HG03066 (cell line): ENCODE data around the gene PLAU.
"Not testable (repeated sequence)": the region's sequence is repeated elsewhere in the genome, so short reads cannot be mapped to it uniquely, and the experiment has no call there.

Experiments used
- ATAC-seq: cut with Tn5 transposase; IDR thresholded peaks from one replicate; pipeline ENCODE4 v1.9.1; 2021; ENCODE audit warnings: low read depth; ENCODE audit not compliant: unreplicated experiment

Gene PLAU

DNA sequence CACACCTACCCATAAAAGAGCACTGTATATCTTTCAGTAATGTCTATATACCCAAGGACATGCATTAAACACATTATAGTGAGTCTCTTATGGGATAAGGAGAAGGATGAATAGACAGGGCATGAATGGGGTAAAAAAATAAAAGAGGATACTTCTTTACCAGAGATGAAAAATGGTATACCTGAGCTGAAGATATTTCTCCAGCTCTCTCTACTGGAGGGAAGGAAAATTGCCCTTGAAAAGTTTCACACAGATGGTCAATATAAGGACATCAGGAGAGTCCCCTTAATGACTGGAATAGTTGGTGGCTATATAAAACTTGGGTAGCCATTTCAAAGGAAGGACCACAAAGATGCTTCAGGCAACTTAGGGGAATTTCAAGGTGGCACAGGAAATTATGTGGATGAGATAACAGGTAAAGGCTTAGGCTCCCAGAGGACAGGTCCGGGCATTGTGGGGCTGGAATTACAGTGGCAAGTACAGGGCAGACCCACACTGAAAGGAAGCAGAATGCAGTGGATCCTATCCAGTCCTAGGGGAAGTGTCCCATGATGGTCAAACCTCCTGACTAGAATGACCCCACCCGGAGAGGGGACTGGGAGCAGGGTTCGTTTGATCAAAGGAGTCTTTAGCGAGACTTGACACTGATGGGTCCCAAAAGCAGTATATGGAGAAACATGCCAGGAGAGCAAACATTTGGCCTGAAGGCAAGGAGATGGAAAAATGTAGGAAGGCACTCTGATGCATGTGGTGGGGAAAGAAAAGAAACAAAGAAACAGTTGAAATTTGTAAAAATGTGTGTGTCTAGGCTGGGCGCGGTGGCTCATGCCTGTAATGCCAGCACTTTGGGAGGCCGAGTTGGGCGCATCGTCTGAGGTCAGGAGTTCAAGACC, 35.6 kb downstream of the PLAU start:
- ATAC-seq, result no peak

DNA sequence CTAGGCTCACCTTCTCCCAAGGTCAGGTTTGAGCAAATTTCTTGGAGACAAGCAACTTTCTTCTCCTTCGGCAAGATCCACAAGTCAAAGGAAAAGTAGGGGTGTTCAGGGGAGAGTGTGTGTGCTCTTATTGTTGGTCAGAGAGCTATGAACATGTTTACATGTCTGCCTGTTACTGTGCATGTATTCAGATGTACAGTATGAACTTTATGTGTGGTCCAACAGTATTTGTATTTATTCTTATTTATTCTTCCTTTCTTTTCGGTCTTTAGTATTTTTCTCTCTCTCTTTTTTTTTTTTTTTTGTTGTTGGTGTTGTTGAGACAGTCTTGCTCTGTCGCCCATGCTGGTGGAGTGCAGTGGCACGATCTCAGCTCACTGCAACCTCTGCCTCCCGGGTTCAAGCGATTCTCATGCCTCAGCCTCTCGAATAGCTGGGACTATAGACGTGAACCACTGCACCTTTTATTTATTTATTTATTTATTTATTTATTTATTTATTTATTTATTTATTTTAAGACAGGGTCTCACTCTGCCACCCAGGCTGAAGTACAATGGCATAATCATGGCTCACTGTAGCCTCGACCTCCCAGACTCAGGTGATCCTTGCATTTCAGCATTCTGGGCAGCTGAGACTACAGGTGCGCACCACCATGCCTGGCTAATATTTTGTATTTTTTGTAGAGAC, 38.2 kb downstream of the PLAU start:
- no peak for ATAC-seq

DNA sequence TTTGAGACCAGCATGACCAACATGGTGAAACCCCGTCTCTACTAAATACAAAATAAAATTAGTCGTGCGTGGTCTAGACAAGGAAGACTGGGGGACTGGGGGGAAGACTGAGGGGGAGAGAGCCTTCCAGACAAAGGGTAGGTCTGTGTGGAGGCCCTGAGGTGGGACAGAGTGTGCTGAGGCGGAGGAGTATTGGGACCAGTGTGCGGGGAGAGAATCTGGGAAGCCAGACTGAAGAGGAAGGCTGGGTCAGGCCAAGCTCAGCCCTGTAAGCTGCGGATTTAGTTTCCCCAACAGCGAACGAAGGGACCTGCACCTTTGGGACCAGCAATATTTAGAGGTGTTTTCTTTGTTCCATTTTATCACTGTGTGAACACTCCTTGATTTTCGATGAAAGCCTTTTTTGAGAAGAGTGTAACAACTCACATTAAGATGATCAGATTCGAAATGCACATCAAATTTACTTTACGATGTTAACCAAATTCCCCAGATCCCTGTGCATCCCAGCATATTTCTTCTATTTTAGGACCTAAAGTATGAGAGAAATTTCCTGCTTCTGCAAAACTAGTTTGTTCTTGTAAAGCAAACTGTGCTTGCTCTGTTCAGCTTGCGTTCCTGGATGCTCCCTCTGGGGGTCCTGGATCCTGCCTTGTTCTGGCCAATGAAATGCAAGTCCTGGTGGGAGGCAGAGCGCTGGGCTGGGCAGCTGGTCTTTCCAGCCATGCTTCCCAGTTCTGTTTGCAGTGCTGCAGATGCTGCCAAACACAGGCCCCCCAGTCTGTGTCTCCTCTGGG, 39.4 kb downstream of the PLAU start:
- no peak for ATAC-seq

DNA sequence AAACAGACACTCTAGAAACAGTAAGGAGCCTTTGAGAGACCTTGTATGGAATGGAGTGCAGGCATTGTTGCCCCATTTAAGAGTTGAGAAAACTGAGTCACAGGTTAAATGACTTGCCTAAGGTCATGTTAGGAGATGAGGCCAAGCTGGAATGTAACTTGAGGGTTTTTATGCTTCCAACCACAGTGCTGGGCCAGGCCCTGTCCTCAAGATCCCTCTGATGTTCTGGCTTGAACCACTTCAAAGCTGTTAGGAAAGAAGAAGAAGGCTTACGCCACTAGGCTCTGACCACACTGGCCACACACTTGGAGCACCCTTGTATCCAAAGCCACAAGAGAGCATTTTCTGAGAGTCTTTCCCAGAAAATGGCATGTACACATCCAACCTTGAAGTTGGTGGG, 42.7 kb downstream of the PLAU start:
- ATAC-seq, result no peak

DNA sequence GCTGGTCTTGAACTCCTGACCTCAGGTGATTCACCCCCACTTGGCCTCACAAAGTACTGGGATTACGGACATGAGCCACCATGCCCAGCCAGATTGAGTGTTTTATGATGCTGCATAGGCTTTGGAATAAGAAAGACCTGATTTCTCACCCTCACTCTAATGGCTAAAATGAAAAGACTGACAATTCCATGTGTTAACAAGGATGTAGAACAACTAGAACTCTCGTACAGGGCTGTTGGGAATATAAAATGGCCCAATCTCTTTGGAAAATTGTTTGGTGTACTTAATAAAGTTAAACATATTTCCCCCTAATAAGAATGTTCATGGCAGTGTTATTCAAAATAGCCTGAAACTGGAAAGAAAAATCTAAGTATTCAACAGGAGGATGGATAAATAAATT, 43.8 kb downstream of the PLAU start:
- ATAC-seq, result no peak

DNA sequence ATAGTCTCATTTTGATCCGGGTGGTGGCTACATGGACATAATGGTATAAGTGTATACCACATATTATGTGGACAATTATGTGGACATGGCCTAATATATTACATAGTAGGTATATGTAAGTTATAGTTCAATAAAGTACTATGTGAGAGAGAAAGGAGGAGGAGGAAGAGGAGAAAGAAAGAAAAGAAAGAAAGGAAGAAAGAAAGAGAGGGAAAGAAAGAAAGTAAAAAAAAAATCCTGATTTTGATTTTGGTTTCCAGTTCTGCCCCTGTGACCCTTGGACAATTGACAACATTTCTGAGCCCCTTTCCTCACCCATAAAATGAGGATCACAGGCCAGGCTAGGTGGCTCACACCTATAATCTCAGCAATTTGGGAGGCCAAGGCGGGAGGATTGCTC, 44.8 kb downstream of the PLAU start:
- ATAC-seq, result no peak

DNA sequence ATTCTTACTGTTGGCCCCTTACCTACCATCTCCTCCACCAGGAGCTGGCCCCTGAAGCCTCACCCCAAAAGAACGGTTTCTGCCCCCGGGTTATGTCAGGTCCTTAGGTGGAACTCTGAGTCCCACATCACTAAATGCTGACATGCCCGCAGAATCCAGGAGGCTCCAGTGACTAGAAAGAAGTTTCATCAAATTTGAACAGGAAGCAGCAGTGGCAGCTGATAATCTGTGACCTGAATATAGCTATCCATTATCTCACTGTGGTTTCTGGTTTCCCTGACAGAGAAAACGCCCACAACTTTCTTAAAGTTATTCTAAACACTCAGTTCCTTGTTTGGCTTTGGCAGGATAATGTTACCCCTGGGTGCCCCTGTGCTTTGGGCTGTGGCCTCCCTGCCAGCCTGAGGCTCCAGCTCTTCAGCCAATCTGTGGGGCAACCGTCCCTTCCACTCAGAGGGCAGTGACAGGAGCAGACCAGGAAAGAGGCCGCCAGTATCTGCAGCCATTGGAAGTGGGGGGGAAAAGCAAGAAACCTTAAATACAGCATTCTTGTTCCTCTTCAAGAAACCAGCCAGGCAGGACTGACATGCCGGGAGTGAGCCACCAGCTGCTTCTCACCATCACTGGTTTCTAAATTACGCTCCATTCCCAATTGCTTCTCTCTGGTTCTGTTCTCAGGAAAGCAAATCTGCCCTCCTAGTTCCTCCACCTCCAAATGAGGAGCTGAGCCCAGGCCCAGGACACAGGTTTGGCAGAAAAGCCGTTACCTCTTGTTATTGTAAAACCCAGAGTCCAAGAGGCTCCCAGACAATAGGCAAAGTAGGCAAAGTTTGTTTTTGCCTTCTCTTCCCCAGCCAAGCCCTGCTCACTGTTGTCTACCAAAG, 45.8 kb downstream of the PLAU start:
- ATAC-seq, result peak; percentile 39

DNA sequence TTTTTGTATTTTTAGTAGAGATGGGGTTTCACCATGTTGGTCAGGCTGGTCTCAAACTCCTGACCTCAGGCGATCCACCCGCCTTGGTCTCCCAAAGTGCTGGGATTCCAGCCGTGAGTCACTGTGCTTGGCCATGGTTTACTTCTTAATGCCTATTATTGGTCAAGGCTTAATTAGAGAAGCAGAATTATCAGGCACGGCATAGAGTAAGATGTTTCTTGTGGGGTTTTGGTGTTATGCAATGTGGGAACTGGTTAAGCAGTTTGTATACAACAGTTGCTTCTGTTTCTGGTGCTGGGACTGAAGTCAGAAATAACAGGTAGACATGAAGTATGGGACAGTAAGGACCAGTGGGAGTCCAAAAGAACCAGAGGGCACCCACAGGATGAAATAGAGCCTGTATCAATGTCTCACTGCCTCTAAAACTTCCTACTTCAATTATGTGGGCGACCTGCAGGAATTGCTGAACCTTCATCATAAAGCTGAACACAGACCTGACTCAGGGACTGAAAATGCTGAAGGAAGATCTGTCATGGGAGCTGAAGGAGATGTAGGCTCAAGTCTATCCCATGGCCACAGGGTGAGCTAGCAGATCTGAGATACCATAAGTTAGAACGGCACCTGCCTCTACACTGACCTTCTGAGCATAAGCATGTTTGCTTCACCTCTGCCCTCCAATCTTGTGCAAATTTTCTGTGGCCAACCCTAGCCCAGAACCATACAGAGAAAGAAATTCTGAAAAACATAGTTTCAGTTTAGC, 48.7 kb downstream of the PLAU start:
- ATAC-seq, result peak; percentile 33

DNA sequence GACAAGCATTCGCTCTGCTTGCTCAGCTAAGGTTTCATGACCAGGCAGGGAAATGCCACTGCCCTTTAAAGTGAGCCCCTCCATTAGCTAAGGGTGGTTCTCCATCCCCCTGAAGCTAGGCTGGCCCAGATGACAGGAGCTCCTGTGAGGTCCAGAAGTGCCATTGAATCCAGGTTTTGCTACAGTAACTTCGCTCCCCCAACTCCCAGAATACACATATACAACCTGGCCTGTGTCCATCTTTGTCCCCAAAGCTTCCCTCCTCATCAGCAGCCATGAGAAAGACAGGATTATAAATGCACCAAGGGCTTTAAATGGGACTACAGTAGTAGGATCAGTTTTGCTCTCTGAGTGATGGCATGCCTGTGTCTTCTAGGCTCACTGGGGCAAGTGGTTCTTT, 51.5 kb downstream of the PLAU start:
- ATAC-seq, result no peak

DNA sequence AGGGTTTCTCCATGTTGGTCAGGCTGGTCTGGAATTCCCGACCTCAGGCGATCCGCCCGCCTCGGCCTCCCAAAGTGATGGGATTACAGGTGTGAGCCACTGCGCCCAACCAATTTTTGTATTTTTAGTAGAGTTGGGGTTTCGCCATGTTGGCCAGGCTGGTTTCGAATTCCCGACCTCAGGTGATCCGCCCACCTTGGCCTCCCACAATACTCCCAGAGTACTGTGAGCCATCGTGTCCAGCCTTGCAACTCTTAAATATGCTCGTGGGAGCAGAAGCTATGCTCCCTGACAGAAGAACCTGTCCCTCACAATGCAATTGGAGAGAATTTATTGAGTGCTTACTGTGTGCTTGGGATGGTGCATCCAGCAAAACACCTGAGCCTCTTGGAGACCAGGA, 52.6 kb downstream of the PLAU start:
- ATAC-seq, result not testable (repeated sequence)

DNA sequence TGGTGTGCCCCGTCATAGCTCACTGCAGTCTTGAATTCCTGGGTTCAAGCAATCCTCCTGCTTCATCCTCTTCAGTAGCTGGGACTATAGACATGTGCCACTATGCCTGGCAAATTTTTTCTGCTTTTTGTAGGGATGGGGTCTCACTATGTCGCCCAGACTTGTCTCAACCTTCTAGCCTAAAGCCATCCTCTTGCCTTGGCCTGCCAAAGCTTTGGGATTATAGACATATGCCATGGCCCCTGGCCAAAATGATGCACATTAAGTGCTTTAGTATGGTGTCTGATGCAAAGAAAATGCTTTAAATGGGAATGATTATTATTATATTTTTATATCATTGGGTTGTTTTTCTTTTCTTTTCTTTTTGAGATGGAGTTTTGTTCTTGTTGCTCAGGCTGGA, 53.8 kb downstream of the PLAU start:
- ATAC-seq, result no peak

DNA sequence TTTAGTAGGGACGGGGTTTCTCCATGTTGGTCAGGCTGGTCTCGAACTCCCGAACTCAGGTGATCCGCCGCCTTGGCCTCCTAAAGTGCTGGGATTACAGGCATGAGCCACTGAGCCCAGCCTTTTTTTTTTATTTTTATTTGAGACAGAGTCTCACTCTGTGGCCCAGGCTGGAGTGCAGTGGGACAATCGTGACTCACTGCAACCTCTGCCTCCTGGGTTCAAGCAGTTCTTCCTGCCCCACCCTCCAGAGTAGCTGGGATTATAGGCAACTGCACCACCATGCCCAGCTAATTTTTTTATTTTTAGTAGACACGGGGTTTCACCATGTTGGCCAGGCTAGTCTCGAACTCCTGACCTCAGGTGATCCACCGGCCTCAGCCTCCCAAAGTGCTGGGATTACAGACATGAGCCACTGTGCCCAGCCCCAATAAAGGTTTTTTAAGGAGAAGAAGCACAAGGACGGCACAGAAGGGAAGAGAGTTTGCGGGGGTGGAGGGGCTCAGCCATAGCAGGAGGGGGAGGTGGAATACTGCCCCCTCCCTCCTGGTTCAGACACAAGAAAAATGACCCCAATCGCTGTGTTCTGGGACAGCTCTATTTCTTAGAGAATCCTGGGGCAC, 54.4 kb downstream of the PLAU start:
- ATAC-seq, result not testable (repeated sequence)

DNA sequence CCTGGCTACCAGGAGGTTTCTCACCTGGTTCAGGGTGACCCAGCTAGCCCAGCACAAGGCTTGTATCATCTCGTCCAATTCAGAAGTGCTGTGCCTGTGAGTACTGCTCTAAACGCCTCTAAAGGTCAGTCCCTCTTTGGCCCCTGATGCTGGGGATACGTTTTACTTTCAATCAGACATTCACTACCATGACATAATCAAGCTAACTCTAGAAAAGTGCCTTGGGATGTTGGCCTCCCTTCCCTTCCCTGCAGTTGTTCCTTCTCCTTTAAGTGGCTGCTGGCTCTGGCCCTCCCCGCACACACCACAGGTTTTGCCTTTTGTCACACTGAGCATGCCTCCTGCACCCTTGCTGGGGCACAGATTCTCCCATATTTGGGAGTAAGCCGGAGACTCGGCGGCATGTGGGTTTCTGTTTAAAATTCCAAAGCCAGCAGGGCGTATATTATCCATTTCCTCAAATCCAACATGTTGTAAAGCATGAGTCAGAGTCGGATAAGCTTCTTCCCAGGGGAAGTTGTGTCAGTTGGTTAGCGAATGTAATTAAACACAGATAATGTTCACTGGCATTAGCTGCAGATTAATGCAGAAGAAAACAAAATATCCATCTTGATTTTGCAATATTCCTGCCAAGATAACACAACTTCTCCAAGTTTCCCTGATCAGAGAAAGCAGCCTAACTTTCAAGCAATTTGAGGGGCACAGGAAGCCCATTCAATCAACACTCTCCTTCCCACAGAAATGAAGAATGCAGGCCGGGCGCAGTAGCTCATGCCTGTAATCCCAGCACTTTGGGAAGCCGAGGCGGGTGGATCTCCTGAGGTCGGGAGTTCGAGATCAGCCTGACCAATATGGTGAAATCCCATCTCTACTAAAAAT, 55.2 kb downstream of the PLAU start:
- no peak for ATAC-seq

DNA sequence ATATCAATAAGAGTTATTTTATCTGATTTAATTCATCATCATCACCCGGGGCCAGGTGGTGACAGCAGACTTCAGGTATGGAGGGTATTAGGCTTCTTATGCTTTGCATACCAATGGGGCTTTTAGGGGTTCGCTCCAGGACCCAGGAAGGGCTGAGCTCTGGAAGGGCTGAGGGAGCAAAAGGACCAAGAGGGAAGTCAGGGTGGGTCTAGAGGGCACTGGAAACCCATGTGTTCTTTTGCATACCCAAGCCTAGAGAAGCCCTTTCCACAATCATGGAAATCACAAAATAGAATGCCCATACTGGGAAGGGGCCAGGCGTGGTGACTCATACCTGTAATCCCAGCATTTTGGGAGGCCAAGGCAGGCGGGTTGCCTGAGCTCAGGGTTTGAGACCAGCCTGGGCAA, 56.1 kb downstream of the PLAU start:
- ATAC-seq, result no peak
